Measurements from ENCODE around the gene EFR3B.
"Not testable (repeated sequence)": the region's sequence is repeated elsewhere in the genome, so short reads cannot be mapped to it uniquely, and the experiment has no call there.

EFR3B gene

GRCh38 chr2:25151718-25152117, 109.8 kb downstream of the EFR3B start:
- no peak for DNase-seq

- DNase-seq = no peak
These were observed 113.5 kb downstream of the EFR3B start for GRCh38 chr2:25155401-25155800.

- no peak for DNase-seq
These were observed 116.4 kb downstream of the EFR3B start for GRCh38 chr2:25158096-25158852.

- peak; percentile 18 to 27 (median 25) for DNase-seq
These were observed 118.1 kb downstream of the EFR3B start for GRCh38 chr2:25159949-25160348.

GRCh38 chr2:25160376-25160775, 118.5 kb downstream of the EFR3B start:
- no peak for DNase-seq

GRCh38 chr2:25161055-25161781, 119.3 kb downstream of the EFR3B start:
- DNase-seq = peak; percentile 36 to 71 (median 69)

- DNase-seq = not testable (repeated sequence)
These were observed 120.2 kb downstream of the EFR3B start for GRCh38 chr2:25162061-25162460.

- no peak for DNase-seq
These were observed 122.7 kb downstream of the EFR3B start for GRCh38 chr2:25164561-25164960.

GRCh38 chr2:25165992-25166875, 124.4 kb downstream of the EFR3B start:
- DNase-seq = peak; percentile 69 to 78 (median 71)

GRCh38 chr2:25168256-25169072, 126.6 kb downstream of the EFR3B start, which contains the start of gene POMC:
POMC (minus strand) TSS chr2:25168580; CDS start chr2:25164772, 3,808 bp downstream.
- peak; percentile 32 to 61 (median 51) for DNase-seq

GRCh38 chr2:25169073-25169470, 127.2 kb downstream of the EFR3B start:
- DNase-seq = no peak

GRCh38 chr2:25170888-25171287, 129.0 kb downstream of the EFR3B start:
- no peak for DNase-seq

GRCh38 chr2:25173719-25174118, 131.8 kb downstream of the EFR3B start:
- DNase-seq = no peak

- DNase-seq = peak in 1 of 3 donors; percentile 6
These were observed 132.5 kb downstream of the EFR3B start for GRCh38 chr2:25174192-25174861.

- peak; percentile 54 to 72 (median 71) for DNase-seq
These were observed 134.3 kb downstream of the EFR3B start for GRCh38 chr2:25176138-25176537.

- DNase-seq = no peak
These were observed 134.8 kb downstream of the EFR3B start for GRCh38 chr2:25176541-25177181.

GRCh38 chr2:25177211-25177611, 135.3 kb downstream of the EFR3B start:
- no peak for DNase-seq

- DNase-seq = no peak
These were observed 137.1 kb downstream of the EFR3B start for GRCh38 chr2:25178976-25179375.

- no peak for DNase-seq
These were observed 142.4 kb downstream of the EFR3B start for GRCh38 chr2:25184254-25184653.

GRCh38 chr2:25187729-25188350, 146.0 kb downstream of the EFR3B start:
- DNase-seq = no peak

GRCh38 chr2:25188405-25188804, 146.5 kb downstream of the EFR3B start:
- DNase-seq = no peak
